GM19035 (cell line): ENCODE results near the gene MFSD6L.

Experiments
- ATAC-seq: cut with Tn5 transposase; IDR thresholded peaks from one replicate; pipeline ENCODE4 v1.9.1; 2021; ENCODE audit not compliant: unreplicated experiment

Gene MFSD6L

DNA sequence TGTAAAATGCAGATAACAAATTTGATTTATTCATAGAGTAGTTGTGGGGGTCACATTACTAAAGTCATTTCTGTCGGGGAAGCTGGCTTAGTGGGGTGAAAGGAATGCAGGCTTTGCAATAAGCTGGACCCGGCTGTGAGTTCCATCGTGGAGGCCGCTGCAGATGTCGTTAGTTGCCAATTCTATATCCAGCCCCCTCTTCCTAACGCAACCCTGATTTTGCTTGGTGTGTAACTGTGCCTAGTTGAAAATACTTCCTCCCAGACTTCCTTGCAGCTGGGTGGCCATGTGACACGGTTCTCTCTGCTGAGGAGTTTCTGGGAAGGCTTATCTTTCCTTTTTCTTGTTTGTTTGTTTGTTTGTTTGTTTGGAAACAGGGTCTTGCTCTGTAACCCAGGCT lies 4.5 kb downstream of the MFSD6L start:
- ATAC-seq, result no peak

DNA sequence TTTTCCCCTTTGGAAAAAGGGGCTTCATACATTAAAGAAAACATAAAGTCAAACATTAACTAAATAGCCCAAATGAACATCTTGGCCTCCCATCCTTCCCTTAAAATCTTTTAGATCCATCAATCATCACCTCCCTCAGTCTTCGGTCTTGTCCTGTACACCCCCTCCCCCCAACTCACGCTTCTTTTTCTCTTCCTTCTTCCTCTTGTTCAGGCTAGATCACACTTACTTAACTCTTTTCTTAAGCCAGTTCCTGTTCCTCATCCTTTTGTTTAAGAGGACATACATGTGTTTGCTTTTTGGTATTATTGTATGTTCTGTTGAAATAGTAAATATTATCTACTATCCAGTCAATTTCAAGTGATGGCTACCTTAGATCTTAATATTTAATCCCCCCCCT lies 5.5 kb downstream of the MFSD6L start:
- ATAC-seq, result no peak

DNA sequence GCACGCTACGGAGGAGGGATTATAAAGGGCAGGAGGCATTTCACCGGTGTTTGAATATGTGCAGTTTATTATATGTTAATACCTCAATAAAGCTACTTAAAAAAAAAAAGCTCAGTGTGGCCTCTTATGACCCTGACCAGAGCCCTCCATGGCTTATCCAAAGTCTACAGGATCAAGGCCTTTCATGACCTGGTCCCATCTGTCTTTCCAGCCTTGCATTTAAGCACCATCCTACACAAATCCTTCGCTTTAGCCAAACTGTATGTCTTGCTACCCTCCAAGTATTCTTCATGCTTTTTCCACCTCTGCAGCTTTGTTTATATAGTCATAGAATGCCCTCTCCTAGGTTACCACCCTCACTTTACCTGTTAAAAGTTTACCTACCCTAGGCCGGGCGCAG lies 6.5 kb downstream of the MFSD6L start:
- ATAC-seq, result no peak

DNA sequence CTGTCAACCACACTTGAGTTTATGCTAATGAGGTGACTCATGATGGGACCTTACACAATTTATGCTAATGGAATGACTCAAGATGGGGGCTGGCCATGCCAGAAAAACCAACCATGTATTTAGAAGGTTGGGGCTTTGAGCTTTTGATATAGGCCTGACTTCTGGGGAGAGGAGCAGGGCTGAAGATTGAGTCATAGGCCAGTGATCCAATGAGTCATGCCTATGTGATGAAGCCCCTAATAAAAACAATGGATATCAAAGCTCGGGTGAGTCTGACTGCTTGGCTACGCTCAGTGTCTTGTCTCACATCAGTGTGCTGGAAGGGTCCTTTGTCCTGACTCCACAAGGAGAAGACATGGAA lies 7.3 kb downstream of the MFSD6L start:
- no peak for ATAC-seq

DNA sequence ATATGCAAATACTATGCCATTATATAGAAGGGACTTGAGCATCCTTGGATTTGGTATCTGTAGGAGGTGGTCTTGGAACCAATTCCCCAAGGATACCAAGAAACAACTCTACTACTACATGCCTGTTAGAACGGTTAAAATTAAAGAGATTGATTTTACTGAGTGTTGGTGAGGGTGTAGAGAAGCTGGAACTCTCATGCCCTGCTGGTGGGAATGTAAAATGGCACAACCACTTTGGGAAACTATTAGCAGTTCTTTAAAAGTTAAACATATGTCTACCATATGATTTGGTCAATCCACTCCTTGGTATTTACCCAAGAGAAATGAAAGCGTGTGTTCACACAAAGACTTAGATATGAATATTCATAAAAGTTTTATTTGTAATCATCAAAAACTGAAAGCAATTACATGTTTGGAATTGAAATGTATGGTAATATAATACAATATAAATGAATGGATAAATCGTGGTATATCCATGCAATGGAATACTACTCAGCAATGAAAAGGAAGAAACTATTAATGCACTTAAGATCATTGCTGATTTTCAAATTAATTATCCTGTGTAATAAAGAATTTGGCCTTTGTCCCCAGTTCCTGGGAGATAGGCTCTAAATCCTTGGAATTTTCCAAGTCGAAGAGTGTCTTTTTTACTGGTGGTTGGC lies 7.8 kb downstream of the MFSD6L start:
- ATAC-seq, result no peak

DNA sequence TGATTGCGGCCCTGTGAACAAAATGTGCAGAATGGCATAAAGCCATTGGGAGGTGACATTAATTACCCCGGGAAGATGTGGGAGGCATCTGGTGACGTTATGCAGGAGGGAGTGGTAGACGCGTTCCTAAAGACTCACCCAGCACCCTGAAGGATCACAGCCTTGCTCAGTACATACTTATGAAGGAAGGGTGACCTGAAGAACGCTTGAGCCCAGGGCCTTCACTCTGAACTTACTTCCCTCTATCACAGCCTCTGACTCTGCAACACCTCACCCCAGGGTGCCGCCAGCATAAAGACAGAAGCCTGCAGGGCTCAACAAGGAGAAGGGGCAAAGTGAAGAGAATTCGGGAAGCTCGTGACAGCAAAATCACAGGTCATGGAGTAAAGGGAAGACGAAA lies 9.4 kb downstream of the MFSD6L start:
- no peak for ATAC-seq

DNA sequence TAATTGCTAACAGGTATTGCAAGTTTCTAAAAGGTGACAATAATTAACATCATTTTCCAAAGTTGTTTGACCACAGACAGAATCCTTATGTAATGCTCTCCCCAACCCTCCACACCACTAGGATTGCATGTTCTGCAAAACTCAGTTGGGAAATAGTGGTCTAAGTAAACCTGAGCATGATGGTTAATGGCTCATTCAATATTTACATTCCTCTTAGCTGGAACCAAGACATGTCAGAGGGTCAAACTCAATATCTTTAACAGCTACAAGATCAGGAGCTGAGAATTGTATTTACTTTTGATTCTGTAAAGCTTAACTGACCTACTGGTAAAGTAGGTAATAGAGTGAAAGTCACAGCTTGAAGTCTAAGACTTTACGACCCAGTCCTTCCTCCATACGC lies 10.2 kb downstream of the MFSD6L start:
- ATAC-seq, result no peak

DNA sequence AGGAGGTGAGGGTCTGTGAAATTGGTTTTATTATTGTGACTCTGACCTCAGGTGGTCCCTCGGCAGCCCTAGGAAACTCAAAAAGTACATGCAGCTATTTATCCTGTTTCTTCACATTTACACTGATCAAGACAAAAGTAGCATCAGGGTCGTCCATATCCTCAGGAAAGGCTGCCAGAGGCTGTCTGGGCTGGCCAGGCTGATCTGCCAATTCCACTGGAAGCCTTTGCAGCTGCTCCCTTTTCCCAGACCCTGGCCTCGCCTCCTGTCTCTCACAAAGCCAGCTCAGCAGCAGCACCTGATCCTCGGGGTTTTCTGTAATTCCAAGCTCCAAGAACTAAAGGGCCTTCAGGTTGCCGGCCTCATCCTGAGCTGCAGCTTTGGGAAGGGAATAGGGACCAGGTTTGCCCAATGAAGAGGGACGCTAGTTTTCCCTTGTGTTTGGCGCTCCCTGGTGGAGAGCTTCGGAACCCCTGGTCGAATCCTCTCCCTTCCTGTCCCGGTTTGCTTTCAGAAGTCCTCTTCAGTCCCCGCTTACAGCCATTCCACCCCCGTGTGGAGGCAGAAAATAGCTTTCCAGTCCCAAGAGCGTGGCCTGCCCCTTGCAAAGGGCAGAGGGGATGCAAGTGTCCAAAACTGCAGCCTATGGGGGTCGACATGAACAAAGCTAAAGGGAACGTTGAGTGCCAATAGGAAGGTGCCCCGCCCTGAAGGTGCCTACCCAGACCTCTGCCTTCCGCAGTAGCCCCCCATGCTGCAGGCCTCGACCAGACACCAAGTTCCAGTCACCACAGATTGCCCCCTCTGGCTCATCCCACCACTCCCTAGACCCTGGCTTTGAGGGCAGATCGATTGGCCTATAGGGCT lies 13.4 kb downstream of the MFSD6L start:
- no peak for ATAC-seq

DNA sequence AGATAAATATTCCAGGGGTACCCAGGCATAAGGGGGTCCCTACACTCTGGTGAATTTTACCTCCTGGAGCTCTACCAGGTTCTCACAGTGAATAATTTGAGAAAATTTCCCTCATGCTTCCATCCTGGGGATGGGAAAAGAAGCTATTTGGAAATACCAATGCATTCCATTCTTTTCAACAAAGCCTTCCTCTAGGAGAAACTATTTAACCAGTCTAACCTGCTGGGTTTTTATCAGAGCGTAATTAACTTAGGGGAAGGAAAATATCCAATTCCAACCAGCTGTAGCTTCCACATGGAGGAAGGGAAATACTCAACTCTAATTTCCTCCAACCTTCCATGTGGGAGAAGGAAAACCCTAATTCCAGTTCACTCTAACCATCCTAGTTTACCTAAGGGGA lies 17.0 kb downstream of the MFSD6L start:
- ATAC-seq, result no peak

DNA sequence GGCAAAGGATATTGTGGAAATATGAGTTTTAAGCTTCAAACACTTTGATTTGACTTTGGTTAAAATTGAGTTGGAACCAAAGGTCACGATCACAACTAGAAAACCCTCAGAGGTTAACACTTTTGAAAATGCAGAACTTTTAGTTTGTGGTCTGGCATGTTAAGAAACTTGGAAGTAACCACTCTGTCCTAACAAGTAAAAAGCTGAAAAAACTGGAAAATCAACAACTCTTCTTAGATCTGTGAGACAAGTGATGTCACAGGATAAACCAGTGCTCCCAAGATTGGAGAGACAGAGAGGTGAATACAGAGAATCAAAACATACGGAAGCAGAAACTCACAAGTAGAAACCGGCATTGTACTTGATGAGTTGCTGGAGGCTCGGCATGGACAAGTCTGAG lies 17.4 kb downstream of the MFSD6L start:
- ATAC-seq, result no peak

DNA sequence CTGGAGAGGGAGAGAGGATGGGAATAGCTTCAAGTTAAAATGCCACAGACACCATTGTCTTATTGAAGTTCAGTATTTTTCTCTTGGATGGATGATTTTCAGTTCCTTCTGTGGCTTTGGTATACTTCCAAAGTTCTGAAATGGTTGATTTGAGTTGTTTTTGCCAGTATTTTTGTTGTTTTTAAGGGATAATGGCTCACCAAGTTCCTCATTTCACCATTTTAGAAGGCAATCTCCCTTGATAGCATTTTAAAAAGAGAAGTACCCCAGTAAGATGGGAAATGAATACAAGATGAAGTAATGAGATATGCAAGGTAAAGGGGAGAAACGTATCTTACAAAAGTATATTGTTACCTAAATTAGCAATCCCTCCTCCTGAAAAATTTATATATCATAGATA lies 22.3 kb downstream of the MFSD6L start:
- ATAC-seq, result no peak

DNA sequence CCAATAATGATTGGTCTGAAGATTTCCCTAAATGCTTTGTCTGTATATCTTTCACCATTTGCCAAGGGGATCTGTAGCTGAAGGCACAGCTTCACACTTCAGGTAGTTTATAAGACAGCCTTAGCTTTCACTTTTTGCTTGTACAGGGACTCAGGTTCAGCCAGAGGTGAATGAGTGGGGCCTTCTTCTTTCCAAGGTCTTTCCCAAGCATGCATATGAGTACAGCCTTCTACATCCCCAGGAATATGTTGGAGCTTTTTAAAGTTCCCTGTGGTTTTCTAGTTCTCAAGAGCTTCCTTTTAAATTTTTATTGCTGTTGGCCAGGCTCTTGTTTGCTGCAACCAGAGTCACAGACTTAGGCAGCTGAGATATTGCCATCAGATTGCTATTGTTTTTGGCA lies 22.9 kb downstream of the MFSD6L start:
- ATAC-seq, result no peak

DNA sequence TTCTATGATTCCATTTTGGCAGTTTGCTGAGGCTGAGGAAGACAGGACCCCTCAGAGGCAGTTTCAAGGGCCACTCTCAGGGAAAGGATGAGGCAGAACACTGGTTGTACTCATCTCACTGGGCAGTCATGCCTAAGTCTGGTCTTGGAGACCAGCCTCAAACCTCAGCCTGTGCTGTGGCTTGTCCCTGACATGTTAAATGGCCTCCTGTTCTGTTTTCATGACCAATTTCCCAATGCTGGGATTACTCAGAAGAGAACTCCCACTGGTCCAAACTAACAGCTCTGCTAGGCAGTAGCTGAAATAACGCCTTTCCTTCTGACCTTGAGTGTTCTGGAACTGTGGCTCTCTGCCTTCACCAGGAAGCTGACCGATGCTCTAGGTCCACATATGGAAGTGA lies 32.4 kb downstream of the MFSD6L start:
- ATAC-seq, result no peak

DNA sequence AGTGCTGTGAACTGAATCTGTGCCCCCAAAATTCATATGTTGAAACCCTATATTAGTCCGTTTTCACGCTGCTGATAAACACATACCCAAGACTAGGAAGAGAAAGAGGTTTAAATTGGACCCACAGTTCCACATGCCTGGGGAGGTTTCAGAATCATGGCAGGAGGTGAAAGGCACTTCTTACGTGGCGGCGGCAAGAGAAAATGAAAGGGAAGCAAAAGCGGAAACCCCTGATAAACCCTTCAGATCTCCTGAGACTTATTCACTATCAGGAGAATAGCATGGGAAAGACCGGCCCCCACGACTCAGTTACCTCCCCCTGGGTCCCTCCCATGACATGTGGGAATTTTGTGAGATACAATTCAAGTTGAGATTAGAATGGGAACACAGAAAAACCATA lies 37.2 kb downstream of the MFSD6L start:
- no peak for ATAC-seq

DNA sequence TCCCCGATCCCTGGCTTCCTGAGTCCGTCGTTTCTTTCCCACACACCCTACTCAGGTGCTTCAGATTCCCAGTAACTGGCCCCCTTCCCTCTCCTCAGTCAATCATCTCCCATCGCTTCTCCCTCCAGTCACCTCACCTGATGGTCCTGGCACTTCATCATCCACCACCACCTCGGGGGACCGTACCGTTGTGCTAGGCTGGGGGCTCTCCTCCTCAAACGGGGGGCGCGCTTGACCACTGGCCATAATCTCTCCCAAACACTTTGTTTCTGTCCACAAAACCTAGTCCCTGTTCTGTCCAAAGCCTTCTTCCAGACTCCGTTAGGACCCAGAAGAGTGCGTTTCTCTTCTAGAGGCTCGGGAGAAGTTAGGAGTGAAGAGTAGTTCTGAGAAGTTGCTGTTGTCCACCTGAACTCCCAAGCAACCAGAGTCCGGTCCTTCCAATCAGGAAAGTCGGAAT lies 41.0 kb downstream of the MFSD6L start, which contains the start of gene SPDYE4:
TSS of gene SPDYE4 (minus strand) at position 410 of the 460 bp plus-strand sequence. CDS start at position 246, 164 bp downstream.
- ATAC-seq, result no peak

DNA sequence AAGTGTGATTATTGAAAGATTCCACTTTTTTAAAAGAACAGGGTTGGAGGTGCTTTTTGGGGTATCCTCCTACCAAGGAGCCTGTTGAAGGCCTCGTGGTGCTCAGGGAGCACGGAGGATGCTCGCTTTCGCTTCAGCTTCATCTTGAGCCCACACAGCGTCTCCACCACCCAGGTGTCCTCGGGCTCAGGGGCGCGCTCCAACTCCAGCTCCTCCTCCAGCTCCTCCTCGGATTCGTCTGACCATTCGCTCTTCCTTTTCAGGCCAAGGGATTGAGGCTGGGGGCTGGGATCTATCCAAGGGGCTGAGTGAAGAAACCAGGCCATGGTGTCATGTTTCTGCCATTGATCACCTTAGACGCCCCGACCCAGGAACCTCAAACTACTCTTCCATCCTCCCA lies 42.0 kb downstream of the MFSD6L start:
- ATAC-seq, result no peak

DNA sequence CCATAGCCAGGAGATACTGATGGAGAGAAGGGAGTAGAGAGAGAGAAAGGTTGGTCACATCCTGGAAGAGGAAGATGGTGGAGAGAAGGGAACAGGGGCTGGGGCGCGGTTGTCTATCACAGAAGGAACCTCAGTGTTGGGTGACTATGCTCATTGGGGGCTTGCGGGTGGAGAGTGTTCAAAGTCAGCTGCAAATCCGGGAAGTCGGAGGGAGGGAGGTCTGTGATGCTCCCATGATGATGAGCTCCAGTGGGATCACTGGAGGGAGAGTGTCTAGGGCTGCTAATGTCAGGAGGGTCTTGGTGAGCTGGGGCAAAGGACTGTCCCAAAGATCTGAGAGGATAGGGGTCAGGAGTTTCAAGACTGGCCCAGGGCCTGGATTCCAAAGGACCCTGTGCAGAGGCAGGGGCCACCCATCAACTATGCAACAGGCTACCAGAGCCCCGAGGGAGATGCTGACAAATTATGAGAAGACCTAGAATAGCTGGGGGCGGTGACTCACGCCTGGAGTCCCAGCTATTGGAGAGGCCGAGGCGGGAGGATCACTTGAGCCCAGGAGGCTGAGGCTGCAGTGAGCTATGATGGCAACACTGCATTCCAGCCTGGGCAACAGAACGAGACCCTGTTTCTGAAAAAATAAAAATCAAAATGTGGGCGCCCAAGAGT lies 43.4 kb downstream of the MFSD6L start:
- ATAC-seq, result no peak

DNA sequence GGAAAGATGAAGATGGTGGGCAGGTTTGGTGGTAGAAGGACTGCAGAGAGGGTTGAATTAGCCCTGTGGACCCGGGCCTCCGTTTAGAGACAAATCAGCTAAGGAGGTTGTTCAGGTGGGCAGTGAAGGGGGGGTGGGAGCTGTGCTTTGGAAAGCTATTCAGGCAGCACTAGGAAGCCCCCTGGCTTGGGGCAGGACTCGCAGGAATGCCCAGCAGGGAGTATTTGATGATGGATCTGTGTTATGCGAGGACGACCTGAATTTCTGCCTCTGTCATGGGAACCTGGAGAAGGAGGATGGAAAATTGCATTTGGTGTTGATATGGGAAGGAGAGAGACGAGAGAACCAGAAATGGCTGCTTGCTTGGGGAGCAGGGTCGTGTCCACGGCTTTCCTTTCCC lies 44.3 kb downstream of the MFSD6L start:
- no peak for ATAC-seq

DNA sequence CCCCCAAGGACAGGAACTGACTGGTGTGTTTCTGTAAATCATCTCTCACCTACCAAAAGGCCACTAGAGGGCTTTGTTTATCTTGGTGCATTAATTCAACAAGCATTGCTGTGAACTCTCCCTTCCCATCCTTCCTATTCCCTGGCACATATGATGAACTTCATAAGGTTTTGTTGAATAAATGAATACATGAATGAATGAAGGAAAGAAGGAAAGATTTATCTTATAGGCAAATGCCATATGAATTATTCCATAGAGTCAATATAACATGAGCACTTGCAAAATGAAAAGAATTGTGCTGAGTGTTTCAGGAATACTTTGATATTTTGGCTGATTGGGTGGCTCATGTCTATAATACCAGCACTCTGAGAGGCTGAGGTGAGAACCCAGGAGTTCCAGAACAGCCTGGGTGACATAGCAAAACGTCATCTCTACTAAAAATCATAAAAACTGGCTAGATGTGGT lies 45.2 kb downstream of the MFSD6L start:
- no peak for ATAC-seq

DNA sequence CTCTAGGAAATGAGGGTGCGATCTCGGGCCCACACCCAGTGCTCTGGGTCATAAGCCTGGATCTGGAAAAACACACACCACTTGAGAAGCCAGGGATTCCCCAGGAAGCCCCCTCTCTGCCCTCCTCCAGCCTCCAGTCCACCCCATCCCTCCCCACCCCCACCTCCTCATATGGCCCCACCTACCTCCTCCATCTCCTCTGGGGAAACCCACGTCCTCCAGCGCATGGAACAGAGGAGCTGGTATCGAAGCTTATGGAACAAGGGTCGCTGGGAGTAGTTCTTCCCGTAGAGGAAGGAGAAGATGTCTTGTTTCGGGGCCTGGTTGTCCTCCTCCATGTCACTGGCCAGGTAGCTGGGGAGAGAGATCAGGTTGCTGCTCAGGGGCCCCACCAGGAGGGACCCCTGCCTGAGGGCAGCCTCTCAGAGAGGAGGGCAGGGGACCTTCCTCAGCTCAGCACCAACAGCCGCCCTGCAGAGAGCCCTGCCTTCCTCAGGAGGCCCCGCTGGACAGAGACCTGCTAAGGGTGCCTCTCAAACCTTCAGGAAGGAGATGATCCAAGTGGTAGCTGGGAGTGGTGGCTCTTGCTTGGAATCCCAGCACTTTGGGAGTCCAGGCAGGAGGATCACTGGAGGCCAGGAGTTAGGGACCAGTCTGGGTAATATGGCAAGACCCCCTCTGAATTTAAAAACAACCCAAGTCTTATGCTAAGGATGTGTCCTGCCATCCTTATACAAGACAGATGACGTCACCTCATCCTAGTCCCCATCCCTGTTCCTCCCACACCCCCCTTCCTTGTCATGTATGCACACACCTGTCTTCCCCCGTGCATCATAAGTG lies 45.8 kb downstream of the MFSD6L start:
- ATAC-seq, result no peak

DNA sequence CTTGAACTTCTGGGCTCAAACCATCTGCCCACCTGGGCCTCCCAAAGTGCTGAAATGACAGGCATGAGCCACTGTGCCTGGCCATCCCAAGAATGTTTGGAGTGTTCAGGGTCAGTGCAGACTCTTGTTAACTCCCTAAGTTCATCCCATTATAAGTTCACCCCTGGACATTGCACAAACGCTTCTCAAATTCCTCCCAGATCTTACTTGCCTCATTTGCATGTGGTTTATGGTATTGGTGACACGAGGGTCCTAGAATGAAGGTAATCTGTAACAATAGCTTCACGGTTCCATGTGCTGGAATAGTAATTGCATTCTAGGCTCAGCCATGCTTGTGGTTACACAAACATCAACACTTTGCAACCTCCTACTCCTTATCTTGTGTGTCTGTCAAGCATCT lies 49.5 kb downstream of the MFSD6L start:
- no peak for ATAC-seq
